Astrocyte of the spinal cord (primary cell): ENCODE results near the gene SCAMP3.

Experiments
- DNase-seq: peaks from one replicate; pipeline ENCODE4 v3.0.0; 2011; ENCODE audit warnings: low read depth, low spot score
- H3K4me3 ChIP-seq: 2 replicates; pipeline ENCODE4 v1.5.1; 2011; ENCODE audit warnings: low read depth, mild to moderate bottlenecking, low read length, moderate library complexity
- in situ Hi-C: cut with HindIII; loops from 2 replicates; pipeline ENCODE4 v1.10.0; 2017; ENCODE audit warnings: low sequenced_read_pairs
- TF ChIP-seq, protein P1 (sequence below): IDR thresholded peaks from 2 replicates; pipeline ENCODE4 v1.5.1; 2012; ENCODE audit warnings: low read depth, mild to moderate bottlenecking, low read length, inconsistent platforms

The SCAMP3 gene

DNA sequence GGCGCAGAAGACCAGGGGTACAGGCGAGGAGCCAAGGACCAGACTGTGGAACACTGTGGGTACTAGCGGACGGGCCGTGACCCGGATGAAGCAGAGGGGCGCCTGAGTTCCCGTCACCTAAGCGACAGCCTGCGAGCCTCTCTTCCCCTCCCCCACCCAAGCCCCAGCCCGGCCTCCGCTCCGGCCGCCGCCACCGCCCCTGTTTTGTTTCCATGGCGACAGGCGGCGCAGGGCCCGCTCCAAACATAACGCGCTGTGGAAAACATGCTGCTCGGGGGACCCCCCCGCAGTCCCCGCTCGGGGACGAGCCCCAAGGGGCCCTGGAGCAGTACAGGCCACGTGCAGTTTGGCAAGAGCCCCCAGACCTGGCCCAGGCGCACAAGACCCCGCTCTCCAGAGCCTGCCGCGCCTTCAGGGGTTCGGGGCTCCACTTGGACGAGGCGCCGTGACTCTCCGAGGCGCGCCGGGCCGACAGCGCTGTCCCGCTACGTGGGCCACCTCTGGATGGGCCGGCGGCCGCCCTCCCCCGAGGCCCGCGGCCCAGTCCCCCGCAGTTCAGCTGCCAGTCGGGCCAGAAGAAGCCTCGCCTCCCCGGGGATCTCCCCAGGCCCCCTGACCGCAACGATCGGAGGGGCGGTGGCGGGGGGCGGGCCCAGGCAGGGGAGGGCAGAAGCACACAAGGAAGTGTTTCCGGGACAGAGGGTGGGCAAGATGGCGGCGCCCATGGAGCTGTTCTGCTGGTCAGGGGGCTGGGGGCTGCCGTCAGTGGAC, 53.4 kb downstream of the SCAMP3 start, which contains the start of gene MTX1:
Gene MTX1, plus strand, starts transcription at position 155 of the 771 bp plus-strand sequence. Its CDS starts 110 bp downstream, at position 265.
- in situ Hi-C loops = no loop called here
- H3K4me3 ChIP-seq = peak within 1 kb of the TSS; percentile 90
- peak; percentile 89 for DNase-seq
- TF ChIP-seq, protein P1, sequence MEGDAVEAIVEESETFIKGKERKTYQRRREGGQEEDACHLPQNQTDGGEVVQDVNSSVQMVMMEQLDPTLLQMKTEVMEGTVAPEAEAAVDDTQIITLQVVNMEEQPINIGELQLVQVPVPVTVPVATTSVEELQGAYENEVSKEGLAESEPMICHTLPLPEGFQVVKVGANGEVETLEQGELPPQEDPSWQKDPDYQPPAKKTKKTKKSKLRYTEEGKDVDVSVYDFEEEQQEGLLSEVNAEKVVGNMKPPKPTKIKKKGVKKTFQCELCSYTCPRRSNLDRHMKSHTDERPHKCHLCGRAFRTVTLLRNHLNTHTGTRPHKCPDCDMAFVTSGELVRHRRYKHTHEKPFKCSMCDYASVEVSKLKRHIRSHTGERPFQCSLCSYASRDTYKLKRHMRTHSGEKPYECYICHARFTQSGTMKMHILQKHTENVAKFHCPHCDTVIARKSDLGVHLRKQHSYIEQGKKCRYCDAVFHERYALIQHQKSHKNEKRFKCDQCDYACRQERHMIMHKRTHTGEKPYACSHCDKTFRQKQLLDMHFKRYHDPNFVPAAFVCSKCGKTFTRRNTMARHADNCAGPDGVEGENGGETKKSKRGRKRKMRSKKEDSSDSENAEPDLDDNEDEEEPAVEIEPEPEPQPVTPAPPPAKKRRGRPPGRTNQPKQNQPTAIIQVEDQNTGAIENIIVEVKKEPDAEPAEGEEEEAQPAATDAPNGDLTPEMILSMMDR = no peak

DNA sequence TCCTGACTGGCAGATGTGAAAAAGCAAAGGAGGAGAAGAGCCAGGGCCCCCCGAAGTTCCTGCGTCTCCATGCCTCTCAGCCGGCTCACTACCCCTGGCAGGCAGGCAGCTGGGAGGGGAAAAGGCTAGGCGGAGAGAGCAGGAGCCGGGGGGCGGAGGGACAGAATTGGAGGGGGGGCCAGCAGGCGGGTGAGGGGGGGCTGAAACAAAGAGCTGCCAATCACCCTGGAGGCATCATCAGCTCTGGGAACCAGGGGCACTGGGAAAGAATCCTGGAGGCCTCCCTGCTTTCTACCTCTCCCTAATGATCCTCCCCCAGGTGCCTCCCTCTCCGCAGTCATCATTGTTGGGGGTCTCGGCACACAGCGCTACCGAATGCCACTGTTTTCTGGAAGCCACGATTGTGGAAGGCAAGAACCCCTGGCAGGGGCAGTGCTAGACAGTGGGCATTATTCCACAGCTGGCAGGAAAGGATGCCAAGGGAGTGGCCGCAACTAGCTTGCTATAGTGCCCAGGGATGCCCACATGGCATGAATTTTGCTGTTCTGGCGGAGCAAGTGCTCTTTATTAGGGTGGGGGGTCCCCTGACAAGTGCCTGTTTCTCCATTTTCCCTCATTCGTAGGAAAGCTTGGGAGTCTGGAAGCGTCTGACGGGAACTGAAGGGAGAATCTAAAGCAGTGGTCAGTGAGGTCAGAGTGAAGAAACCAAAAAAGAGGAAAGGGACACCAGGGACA, 54.2 kb downstream of the SCAMP3 start, which contains the start of gene THBS3:
Gene THBS3, minus strand, starts transcription at position 92 of the 735 bp plus-strand sequence. Its CDS starts 21 bp downstream, at position 71.
- peak within 1 kb of the TSS; percentile 90 for H3K4me3 ChIP-seq
- in situ Hi-C loops = no loop called here
- peak; percentile 46 for DNase-seq
- TF ChIP-seq, protein P1 = no peak

DNA sequence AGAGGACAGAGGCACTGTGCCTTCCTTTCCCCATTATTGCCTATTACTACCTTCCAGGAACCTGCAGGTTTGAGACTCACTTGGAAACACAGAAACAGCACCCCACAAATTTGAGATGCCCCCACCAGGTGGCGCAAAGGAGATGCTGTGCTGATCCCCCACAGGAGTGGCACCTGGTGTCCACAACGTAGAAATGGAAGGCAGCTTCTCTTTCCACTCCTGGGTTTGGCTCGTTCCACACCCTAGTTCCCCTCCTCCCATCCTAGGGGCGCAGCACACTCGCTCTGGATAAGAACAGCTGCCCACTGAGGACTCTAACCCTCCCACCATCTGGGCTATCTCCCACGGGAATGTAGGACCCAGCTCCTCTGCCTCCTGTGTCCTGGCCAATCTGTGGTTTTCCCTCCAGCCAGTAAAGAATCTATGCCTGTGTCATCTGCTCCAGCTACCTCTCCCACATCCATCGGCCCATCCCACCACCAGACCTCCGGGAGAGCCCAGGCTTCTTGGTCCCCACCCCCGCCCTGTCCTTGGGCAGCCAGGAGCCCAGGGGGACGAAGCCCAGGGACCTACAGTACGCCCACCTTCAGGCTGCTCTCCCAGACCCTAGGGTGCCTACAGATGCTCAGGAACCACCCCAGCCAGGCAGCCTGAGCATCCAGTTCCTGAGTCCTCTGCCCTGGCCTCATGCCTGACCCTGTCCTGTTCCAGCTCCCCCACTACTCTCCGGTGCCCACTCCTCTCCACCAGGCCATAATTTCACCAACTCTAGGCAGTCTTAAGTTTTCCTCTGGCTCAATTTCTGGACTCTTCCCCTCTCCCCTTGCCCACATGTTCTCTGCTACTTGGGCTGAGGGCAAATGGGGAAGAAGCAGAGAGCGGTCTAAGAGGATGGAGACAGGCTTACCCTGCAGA, 55.0 kb downstream of the SCAMP3 start:
- DNase-seq = peak; percentile 82
- TF ChIP-seq, protein P1 = peak; percentile 90
- in situ Hi-C loops = no loop called here
- H3K4me3 ChIP-seq = peak overlapping the region; percentile 90
